DMS153 treated with DMSO at 0.1 percent for 48 hours (cell line): ENCODE measurements around the gene LRP4.
"Not testable (repeated sequence)": the region's sequence is repeated elsewhere in the genome, so short reads cannot be mapped to it uniquely, and the experiment has no call there.

Source experiments
- DNase-seq: peaks from one replicate; lab custom pipeline; 2025; ENCODE audit not compliant: unreplicated experiment; lab: John Stamatoyannopoulos, UW

Gene LRP4

GRCh38 chr11:46928701-46929100 lies 10.4 kb upstream of the LRP4 start:
- DNase-seq = not testable (repeated sequence)

- not testable (repeated sequence) for DNase-seq
Measured at GRCh38 chr11:46927928-46928327, 9.6 kb upstream of the LRP4 start.

- DNase-seq = no peak
Measured at GRCh38 chr11:46920755-46921154, 2.4 kb upstream of the LRP4 start.

GRCh38 chr11:46918788-46919513 lies 601 bp upstream of the LRP4 start:
- DNase-seq = no peak

GRCh38 chr11:46917762-46918082 lies 628 bp downstream of the LRP4 start:
- DNase-seq = no peak

GRCh38 chr11:46917109-46917761 lies 1.1 kb downstream of the LRP4 start:
- DNase-seq = no peak

GRCh38 chr11:46916286-46917108 lies 1.9 kb downstream of the LRP4 start:
- no peak for DNase-seq

- DNase-seq = no peak
Measured at GRCh38 chr11:46914910-46915309, 3.4 kb downstream of the LRP4 start.

GRCh38 chr11:46914363-46914762 lies 4.0 kb downstream of the LRP4 start:
- no peak for DNase-seq

GRCh38 chr11:46913484-46913883 lies 4.9 kb downstream of the LRP4 start:
- no peak for DNase-seq

- peak; percentile 96 for DNase-seq
Measured at GRCh38 chr11:46912526-46913150, 5.7 kb downstream of the LRP4 start.

GRCh38 chr11:46907606-46908005 lies 10.7 kb downstream of the LRP4 start:
- no peak for DNase-seq

GRCh38 chr11:46906609-46907041 lies 11.7 kb downstream of the LRP4 start:
- DNase-seq = no peak

GRCh38 chr11:46905806-46906205 lies 12.5 kb downstream of the LRP4 start:
- DNase-seq = no peak

GRCh38 chr11:46903846-46904245 lies 14.5 kb downstream of the LRP4 start:
- no peak for DNase-seq

- DNase-seq = no peak
Measured at GRCh38 chr11:46902694-46903093, 15.7 kb downstream of the LRP4 start.

GRCh38 chr11:46901156-46901555 lies 17.2 kb downstream of the LRP4 start:
- no peak for DNase-seq

- no peak for DNase-seq
Measured at GRCh38 chr11:46900091-46900746, 18.1 kb downstream of the LRP4 start.

- DNase-seq = no peak
Measured at GRCh38 chr11:46899501-46900025, 18.8 kb downstream of the LRP4 start.

GRCh38 chr11:46898396-46899095 lies 19.8 kb downstream of the LRP4 start:
- DNase-seq = no peak
